ENCODE results near the gene ZBTB20. TPM values are rescaled to one million over a fixed set of nuclear protein-coding genes. Genes with fewer than 3 reads are reported as not detected.

The ZBTB20 gene
- total and polyA plus RNA-seq, 10 of the 15 experiments (the other 5 are each of a cell fraction or from before 2014, with no cell fraction given), result 0.20 to 5.5 (median 2.2) TPM

DNA sequence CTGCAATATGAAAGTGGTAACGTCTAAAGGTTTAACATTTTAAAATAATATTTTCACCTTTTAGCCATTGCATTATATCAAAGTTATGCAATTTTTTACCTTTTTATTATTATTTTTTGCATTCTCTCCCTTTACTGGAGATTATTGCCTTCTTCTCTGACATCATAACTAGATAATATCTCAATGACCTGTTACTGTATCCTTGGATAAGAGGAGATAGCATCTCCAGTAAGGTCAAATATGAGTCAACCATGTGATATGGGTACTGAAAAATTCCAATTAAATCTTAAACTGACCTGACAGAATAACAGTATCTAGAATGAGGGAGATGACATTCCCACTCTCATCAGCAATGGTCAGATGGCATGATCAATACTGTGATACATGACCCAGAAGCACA, 108.3 kb downstream of the ZBTB20 start (continued):
- TF ChIP-seq, protein P1, sequence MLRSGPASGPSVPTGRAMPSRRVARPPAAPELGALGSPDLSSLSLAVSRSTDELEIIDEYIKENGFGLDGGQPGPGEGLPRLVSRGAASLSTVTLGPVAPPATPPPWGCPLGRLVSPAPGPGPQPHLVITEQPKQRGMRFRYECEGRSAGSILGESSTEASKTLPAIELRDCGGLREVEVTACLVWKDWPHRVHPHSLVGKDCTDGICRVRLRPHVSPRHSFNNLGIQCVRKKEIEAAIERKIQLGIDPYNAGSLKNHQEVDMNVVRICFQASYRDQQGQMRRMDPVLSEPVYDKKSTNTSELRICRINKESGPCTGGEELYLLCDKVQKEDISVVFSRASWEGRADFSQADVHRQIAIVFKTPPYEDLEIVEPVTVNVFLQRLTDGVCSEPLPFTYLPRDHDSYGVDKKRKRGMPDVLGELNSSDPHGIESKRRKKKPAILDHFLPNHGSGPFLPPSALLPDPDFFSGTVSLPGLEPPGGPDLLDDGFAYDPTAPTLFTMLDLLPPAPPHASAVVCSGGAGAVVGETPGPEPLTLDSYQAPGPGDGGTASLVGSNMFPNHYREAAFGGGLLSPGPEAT (IDR thresholded peaks at IDR 0.05; ENCODE audit: low read depth), result no peak
- TF ChIP-seq NFYA (IDR thresholded peaks at IDR 0.05; ENCODE audit: borderline replicate concordance, low read depth, low read length) (no peak), SUPT20H (IDR thresholded peaks at IDR 0.05; ENCODE audit: borderline replicate concordance, control insufficient read depth, low read depth, low read length) (no peak)

DNA sequence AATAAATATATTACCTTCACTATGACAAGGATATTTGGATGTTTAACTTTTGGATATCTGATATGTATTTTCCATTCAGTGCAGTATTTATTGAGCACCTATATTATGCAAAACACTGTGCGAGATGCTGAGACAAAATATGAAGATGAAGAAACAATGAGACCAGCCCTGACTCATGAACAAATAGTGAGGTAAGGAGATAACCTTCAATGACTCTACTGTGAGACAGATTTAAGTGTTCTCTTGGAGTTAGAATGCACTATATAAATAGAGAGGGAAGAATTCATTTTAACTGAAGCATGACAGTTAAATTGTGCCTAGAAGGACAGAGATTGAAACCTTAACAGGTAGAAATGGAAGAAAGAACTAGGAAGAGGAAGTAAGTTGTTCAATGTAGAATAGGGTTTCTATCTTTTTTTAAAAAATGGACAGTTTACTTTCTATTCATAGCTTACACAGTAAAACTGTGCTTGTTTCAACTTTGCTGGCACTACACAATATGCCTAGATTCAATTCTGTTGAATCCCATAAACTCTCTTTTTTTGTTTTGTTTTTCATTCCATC, 124.2 kb downstream of the ZBTB20 start:
- ATAC-seq, result no peak; the same call in 2 of the 3 replicates
- SMC1A ChIA-PET (ENCODE audit: uncharacterized antibody, unreplicated experiment), result no interaction called here

More for the DNA sequence above, 124.2 kb downstream of the ZBTB20 start:
- WGBS (ENCODE audit: insufficient coverage, insufficient replicate concordance, low lambda C conversion rate, missing lambda C conversion rate), result 100% methylated on average over 1 of the region's 1 CpG
- peaks cover 6% of the 10 kb centered on the region for H3K4me1 ChIP-seq (ENCODE audit: control insufficient read depth, insufficient read depth, low read length)
- TF ChIP-seq EED (IDR thresholded peaks at IDR 0.05; ENCODE audit: low read depth) (no peak), ZNF24 (IDR thresholded peaks at IDR 0.05) (no peak), NR2F1 (conservative IDR thresholded peaks at IDR 0.05) (no peak), CBFB (IDR thresholded peaks at IDR 0.05; ENCODE audit: low read depth) (no peak), ZZZ3 (IDR thresholded peaks at IDR 0.05; ENCODE audit: control insufficient read depth, insufficient read length, low read depth) (no peak)
- TF ChIP-seq, protein P2, sequence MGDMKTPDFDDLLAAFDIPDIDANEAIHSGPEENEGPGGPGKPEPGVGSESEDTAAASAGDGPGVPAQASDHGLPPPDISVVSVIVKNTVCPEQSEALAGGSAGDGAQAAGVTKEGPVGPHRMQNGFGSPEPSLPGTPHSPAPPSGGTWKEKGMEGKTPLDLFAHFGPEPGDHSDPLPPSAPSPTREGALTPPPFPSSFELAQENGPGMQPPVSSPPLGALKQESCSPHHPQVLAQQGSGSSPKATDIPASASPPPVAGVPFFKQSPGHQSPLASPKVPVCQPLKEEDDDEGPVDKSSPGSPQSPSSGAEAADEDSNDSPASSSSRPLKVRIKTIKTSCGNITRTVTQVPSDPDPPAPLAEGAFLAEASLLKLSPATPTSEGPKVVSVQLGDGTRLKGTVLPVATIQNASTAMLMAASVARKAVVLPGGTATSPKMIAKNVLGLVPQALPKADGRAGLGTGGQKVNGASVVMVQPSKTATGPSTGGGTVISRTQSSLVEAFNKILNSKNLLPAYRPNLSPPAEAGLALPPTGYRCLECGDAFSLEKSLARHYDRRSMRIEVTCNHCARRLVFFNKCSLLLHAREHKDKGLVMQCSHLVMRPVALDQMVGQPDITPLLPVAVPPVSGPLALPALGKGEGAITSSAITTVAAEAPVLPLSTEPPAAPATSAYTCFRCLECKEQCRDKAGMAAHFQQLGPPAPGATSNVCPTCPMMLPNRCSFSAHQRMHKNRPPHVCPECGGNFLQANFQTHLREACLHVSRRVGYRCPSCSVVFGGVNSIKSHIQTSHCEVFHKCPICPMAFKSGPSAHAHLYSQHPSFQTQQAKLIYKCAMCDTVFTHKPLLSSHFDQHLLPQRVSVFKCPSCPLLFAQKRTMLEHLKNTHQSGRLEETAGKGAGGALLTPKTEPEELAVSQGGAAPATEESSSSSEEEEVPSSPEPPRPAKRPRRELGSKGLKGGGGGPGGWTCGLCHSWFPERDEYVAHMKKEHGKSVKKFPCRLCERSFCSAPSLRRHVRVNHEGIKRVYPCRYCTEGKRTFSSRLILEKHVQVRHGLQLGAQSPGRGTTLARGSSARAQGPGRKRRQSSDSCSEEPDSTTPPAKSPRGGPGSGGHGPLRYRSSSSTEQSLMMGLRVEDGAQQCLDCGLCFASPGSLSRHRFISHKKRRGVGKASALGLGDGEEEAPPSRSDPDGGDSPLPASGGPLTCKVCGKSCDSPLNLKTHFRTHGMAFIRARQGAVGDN (IDR thresholded peaks at IDR 0.05), result no peak
- CTCF ChIA-PET, result no interaction called here
- H3K4me3 ChIP-seq, result no peak overlapping the region
- no peaks in the 10 kb centered on the region for H3K9me3 ChIP-seq (replicated peaks; ENCODE audit: control insufficient read depth, insufficient read depth, low read length)
- H3K9ac ChIP-seq (ENCODE audit: control insufficient read depth, insufficient read depth, low read length), result no peak overlapping the region
- no peak overlapping the region for H3K4me2 ChIP-seq (ENCODE audit: control insufficient read depth, insufficient read depth)
- no peaks in the 10 kb centered on the region for H4K20me1 ChIP-seq (ENCODE audit: control insufficient read depth, insufficient read depth)
- POLR2A ChIA-PET, result no interaction called here
- no peaks in the 10 kb centered on the region for H3K27me3 ChIP-seq (replicated peaks in 1 of 2; ENCODE audit: control insufficient read depth in 2 of 2, insufficient read depth in 2 of 2, low read length in 1 of 2)
- in situ Hi-C loops (cut with MboI) (no loop called here), intact Hi-C loops (cut with micrococcal nuclease; ENCODE audit: unreplicated experiment) (no loop called here)
- no TSS peak for BruUV-seq (replicated peaks)
- H3K79me2 ChIP-seq (ENCODE audit: control insufficient read depth, insufficient read depth, low read length), result no peaks in the 10 kb centered on the region
- DNase-seq (ENCODE audit: low read depth, low spot score), result no peak
- RAD21 ChIA-PET (ENCODE audit: unreplicated experiment), result no interaction called here
- no peak overlapping the region for H3K27ac ChIP-seq (ENCODE audit: control insufficient read depth, insufficient read depth)
- H3K36me3 ChIP-seq (ENCODE audit: control insufficient read depth in 2 of 2, insufficient read depth in 2 of 2, low read length in 1 of 2), result no peaks in the 10 kb centered on the region
- FAIRE-seq, result no peak
- no peak overlapping the region for H2AFZ ChIP-seq (ENCODE audit: control insufficient read depth, low read depth, low read length)
